ENCODE measurements around the gene SLC5A2.

DNA sequence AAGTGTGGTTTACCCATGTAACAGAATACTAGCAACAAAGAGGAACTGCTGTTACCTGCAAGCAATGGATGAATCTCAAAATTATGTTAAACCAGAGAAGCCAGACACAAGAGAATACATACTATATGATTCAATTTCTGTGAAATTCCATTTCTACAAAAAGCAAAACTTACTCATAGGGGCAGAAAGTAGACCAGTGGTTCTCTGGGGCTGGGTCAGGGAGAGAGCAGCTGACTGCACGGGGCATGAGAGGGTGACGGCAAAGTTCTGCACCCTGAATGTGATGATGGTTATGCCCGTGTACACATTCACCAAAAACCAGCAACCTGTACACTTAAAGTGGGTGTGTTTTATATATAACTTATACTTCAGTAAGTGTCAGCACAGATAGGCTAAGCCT lies 43.4 kb upstream of the SLC5A2 start:
- TF ChIP-seq, protein P1, sequence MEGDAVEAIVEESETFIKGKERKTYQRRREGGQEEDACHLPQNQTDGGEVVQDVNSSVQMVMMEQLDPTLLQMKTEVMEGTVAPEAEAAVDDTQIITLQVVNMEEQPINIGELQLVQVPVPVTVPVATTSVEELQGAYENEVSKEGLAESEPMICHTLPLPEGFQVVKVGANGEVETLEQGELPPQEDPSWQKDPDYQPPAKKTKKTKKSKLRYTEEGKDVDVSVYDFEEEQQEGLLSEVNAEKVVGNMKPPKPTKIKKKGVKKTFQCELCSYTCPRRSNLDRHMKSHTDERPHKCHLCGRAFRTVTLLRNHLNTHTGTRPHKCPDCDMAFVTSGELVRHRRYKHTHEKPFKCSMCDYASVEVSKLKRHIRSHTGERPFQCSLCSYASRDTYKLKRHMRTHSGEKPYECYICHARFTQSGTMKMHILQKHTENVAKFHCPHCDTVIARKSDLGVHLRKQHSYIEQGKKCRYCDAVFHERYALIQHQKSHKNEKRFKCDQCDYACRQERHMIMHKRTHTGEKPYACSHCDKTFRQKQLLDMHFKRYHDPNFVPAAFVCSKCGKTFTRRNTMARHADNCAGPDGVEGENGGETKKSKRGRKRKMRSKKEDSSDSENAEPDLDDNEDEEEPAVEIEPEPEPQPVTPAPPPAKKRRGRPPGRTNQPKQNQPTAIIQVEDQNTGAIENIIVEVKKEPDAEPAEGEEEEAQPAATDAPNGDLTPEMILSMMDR (IDR thresholded peaks at IDR 0.05) = no peak
- no peak for TF ChIP-seq POLR2A (IDR thresholded peaks at IDR 0.05)
